CD1c-positive myeloid dendritic cell (primary cell): Measurements from ENCODE around the gene SPAG5.

Experiments used
- DNase-seq: peaks from one replicate; pipeline ENCODE4 v3.0.0-alpha.2; 2016; ENCODE audit errors: extremely low spot score

Gene SPAG5, protein sequence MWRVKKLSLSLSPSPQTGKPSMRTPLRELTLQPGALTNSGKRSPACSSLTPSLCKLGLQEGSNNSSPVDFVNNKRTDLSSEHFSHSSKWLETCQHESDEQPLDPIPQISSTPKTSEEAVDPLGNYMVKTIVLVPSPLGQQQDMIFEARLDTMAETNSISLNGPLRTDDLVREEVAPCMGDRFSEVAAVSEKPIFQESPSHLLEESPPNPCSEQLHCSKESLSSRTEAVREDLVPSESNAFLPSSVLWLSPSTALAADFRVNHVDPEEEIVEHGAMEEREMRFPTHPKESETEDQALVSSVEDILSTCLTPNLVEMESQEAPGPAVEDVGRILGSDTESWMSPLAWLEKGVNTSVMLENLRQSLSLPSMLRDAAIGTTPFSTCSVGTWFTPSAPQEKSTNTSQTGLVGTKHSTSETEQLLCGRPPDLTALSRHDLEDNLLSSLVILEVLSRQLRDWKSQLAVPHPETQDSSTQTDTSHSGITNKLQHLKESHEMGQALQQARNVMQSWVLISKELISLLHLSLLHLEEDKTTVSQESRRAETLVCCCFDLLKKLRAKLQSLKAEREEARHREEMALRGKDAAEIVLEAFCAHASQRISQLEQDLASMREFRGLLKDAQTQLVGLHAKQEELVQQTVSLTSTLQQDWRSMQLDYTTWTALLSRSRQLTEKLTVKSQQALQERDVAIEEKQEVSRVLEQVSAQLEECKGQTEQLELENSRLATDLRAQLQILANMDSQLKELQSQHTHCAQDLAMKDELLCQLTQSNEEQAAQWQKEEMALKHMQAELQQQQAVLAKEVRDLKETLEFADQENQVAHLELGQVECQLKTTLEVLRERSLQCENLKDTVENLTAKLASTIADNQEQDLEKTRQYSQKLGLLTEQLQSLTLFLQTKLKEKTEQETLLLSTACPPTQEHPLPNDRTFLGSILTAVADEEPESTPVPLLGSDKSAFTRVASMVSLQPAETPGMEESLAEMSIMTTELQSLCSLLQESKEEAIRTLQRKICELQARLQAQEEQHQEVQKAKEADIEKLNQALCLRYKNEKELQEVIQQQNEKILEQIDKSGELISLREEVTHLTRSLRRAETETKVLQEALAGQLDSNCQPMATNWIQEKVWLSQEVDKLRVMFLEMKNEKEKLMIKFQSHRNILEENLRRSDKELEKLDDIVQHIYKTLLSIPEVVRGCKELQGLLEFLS

DNA sequence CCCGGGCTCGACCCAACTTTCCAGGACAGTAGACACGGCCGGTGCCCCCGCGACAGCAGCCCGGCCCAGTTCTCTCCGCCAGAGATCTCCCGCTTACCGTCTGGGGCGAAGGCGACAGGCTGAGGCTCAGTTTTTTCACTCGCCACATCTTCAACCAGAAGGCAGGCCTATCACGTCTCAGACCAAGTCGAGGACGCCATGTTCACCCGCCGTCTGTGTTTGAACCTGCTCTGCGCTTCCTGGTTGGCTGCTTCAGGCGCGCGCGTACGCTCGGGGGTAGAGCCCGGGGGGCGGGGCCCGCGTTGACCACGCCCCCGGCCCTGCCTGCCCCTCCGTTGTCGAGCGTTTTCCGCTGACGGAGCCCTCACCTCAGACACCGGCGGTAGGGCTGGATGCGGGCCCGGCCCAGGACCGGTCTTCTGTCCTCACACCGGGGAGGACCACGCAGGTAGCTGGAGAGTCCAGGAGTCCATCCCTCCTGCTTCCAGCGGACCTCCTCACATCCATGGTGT, at the start of gene SPAG5:
SPAG5 (minus strand) TSS at position 227 of the 512 bp plus-strand sequence; CDS start at position 148, 79 bp downstream.
- DNase-seq = peak; percentile 94

DNA sequence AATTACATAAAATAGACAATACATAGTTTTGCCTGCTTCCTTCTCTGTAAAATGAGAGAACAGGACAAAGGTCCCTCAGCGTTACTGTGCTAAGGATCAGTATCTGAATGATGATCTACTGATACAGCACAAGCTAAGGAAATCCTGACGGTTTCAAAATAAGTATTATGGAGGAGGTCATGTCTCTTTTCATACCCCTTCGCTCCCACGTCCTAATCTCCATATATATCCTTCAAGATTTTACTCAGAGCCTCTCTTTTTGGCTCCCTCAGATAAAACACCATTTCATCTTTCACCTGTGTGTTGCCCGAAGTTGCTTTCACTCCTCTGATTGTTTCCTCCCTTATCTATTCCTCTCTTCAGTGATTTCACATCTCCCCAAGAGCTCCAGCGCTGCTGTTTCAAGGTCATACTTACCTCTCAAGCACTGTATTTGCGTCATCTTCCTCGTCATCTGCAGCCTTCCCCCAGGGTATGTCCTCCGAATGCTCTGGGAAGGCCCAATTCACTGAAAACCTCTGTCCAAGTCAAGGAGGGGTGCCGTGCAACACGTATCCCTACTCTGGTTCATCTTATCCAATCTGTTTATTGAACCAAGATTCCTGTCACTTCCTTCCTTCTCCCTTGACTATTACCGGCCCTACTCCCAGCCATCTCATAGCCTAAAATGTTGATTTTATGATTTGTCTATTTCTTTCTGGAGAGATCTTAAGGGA, 47.4 kb upstream of the SPAG5 start:
- no peak for DNase-seq

DNA sequence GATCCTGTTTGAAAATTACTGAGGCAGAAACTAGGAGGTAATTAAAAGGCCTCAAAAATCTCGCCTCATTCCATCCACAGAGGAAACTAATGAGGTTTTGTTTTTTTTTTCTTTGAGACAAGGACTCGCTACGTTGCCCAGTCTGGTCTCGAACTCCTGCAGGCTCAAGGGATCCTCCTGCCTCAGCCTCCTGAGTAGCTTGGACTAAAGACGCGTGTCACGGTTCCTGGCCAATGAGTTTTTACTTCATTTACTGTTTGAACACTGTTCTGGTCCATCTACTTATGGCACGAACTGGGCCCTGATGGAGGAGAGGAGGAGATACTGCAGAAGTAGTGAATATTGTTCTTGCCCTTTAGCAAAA, 46.7 kb upstream of the SPAG5 start:
- DNase-seq = no peak

DNA sequence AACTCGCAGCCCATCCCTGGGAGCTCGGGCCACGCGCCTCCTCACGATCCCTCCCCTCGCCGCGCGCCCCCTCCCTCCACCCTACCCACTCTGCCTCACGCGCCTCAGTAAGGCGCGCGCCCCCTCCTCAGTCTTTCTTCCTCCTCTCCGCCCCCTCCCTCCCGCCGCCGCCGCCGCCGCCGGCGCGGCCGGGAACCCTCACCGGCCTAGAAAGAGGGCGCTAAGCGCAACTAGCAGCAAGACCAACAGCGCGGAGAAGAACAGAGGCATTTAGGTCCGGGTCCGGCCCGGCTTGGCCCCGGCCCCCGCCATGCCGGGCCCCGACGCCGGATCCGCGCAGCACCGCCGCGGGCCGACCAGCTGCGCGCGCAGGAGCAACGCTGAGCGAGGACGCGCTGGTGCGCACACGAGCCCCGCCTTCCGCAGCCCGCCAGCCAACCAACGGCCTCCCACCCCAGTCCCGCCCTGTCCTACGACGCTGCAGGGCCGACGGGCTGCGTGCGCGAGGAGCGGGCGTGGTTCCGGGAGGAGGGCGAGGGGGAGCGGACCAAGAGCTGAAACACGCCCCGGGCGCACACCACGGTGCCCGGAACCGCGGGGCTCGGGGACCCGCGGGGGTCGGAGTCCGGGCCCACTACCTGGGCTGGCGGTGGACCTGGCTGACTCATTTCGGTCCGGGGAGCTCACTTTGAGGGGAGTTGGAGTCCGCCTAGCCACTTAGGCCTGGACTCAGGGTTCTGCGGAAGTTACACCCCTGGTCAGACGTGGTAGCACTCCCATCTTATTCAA, 46.2 kb upstream of the SPAG5 start, which contains the start of gene BLTP2:
BLTP2 (minus strand) TSS at position 372 of the 789 bp plus-strand sequence; CDS start at position 270, 102 bp downstream.
- peak; percentile 98 for DNase-seq

DNA sequence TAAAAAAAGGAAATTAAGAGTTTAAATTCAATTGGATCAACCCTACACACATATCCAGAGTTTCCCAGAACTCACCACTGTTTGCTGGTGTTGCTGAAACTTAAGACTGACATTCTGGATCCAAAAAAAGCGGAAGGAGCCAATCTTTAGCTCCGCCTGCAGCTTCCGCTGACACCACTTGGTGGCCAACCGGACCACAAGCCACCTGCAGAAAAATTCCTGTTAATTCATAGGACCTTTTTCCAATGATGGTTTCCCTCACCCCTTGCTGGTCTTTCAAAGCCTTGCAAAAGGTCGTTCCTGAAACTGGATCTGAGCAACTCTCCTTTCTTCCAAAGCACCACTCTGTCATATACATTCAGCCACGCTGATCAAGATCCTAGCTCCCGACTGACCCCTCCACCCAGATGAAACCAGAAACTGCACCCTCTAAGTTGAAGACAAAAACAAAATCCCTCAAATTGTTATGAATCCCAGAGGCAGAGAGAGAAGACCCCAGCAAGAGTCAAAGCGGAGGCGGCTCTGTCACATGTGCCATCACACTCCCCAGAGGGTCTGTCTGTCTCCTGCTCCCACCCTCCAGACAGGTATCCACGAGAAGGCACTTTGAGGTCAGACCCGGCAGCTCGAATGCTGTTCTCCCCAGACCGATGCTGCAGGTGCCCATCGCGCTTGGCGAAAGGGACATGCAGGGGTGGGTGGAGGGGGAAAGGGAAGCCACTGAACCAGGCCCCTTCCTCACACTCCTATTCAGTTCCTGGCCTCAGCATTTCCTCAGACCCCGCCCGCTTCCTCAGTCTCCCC, 45.4 kb upstream of the SPAG5 start:
- DNase-seq = peak; percentile 87

GRCh38 chr17:28641579-28641978, 42.8 kb upstream of the SPAG5 start:
- DNase-seq = no peak

DNA sequence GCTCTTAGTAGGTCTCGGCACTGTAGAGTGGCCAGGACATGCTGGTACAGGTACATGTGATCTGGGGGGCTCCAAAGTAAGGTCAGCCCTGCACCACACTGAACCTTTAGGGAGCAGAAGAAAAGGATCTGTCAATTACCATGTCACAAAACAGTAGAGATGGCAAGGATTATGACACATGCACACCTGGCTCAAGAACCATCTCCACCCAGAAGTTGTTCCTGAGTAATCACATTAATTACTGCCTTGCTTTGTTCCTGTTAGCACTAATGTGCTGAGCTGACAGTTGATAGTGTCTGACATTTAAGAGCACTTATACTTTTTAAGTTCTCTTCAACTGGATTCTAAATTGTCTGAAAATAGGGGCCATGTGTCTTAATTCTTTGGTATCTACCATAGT, 36.7 kb upstream of the SPAG5 start:
- no peak for DNase-seq

DNA sequence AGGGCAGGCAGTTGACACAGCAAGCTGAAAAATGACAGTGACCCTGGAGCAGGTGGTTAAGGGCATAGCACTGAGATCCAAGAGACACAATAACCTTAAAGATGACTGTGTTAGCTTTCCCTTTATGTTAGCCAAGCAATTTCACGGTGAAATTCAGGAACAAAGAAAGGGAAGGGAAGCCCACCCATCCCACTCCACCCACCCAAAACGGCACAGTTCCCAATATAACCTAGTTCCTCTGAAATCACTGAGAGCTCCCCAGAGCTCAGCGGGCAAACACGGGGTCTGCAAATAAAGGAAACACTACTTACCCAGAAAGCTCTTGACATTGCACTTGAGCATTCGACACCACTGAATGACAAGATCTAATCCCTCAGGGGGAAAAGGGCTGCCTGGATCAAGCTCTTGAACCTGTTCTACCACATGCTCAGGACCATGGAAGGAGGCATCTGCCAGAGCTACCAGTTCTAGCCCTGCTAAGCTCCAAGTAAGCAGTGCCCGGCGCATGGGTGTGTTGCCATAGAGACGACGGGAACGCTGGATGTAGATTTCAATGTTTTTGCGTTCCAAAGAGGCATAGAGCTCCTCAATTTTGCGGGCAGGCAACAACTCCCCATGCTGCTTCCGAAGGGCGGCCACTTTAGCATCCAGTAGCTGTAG, 35.5 kb upstream of the SPAG5 start:
- DNase-seq = peak; percentile 95

- DNase-seq = no peak
Observed at GRCh38 chr17:28626818-28627217, 28.0 kb upstream of the SPAG5 start.

DNA sequence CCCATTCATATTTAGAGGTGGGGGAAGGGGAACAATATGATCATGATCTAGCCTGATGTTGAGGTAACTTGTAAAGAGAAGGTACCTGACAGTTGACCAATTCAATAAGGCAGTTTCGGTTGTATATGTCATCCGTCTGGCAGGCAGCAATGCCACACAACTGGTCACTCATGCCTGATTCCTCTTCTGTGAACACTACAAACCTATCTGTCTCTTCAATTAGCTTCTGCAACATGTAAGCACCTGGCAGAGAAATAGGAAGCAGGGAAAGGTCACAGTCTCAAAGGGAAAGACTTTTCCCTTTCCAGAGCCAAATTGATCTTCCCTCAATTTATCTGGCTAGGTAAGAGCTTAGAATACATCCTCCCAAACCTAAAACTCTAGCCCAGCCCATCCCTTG, 25.3 kb upstream of the SPAG5 start:
- DNase-seq = no peak

DNA sequence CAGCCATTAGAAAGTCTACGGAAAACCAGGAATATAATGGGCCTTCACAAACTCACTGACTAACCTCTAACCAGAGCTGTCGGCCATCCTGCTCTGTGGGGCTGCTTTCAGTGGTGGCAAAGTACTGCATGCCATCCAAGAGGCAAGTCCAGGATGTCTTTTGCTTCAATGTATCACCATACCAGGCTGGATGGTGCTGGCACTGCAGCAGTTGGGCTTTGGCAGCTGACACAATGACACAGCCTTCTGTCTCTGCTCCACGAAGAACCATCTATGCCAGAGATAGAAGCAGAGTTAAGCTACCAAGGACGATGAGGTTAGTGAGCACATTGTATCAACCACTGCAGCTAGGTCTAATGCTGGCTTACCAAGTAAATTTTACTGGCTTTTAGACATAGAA, 24.9 kb upstream of the SPAG5 start:
- no peak for DNase-seq

DNA sequence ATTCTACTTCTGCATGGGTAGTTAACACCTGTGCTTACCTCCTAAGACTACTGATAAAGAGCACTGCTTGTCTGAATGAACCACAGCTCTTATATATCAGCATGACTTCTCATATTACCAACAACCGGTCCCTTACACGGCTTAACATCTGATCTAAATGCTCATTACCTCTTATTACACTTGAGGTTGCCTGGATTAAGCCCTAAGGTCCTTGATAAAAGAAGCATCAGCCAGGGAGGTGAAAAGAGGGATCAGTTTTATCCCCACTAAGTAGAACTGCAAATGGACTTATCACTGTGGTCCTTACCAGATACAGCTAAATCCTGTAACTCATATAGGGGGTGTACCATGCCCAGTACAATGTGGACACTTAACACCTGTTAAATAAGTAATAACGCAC, 23.4 kb upstream of the SPAG5 start:
- no peak for DNase-seq

DNA sequence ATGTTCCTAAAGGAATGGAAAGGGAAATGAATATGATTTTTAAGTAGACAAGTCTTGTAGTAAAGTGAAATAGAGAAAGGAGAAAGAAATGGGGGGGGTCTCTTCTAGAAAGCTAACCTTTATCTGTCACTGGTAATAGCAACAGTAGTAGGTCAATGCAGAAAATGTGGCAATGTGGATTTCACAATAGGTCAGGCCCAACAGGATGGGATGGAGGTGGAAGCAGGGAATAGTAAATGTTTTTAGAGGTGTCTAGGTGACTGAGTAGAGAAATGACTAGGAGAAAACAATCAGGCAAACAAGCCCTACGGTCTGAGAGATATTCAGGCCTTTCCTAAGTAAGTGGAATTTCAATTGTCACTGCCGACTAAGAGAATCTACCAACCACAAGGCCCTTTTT, 21.2 kb upstream of the SPAG5 start:
- DNase-seq = no peak

- no peak for DNase-seq
Observed at GRCh38 chr17:28618464-28618863, 19.6 kb upstream of the SPAG5 start.

DNA sequence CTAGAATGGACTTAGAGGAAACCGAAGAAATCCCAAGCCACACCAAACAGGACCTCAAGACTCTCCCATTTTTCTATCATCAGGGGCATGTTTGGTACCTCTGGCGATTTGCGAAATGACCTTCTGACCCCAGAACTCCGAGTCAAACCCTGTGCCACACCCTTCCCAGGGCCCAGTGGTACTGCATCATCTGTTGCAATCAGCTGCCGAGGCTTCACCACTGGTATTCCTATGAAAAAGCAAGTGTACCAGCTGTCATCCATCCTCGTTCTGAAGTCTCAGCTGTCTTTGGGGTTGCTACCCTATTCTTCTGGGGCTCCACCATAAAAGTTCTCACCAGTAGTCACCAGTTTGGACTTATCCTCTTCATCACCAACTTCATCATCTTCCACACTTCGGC, 17.5 kb upstream of the SPAG5 start:
- no peak for DNase-seq

GRCh38 chr17:28615260-28615940, 16.6 kb upstream of the SPAG5 start:
- DNase-seq = no peak

DNA sequence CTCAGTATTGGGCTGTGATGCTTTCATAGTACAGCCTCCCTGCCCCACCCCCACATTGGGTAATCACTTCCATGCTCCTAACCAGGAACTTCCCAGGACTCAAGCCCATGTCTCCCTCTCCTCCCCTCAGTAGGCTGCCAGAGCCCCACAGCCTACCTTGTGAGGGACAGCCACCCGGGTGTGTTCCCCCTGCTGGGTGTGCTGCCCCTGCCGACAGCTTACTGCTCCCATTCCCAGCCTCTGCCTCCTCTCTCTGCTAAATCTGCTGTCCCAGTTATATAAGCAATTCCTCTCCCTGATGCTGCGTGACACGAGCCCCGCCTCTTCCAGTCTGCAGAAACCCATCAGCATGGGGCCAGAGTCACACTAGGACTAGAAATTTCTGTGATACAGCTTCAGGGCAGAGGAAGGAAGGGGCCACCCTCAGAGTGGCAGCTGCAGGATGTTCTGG, 15.1 kb upstream of the SPAG5 start, which contains the start of gene RSKR:
RSKR (minus strand) TSS at position 255 of the 451 bp plus-strand sequence; CDS start at position 231, 24 bp downstream.
- no peak for DNase-seq
